ENCODE results near the gene SSBP3. TPM values are rescaled to one million over a fixed set of nuclear protein-coding genes. Genes with fewer than 3 reads are reported as not detected.
"Not testable (repeated sequence)": the region's sequence is repeated elsewhere in the genome, so short reads cannot be mapped to it uniquely, and the experiment has no call there.

Gene SSBP3
- total RNA-seq, 1 donor from 2014 or later, result 34.7 TPM

GRCh38 chr1:54222711-54223110 is 183.5 kb downstream of the SSBP3 start:
- DNase-seq (ENCODE audit: low spot score), result no peak

DNA sequence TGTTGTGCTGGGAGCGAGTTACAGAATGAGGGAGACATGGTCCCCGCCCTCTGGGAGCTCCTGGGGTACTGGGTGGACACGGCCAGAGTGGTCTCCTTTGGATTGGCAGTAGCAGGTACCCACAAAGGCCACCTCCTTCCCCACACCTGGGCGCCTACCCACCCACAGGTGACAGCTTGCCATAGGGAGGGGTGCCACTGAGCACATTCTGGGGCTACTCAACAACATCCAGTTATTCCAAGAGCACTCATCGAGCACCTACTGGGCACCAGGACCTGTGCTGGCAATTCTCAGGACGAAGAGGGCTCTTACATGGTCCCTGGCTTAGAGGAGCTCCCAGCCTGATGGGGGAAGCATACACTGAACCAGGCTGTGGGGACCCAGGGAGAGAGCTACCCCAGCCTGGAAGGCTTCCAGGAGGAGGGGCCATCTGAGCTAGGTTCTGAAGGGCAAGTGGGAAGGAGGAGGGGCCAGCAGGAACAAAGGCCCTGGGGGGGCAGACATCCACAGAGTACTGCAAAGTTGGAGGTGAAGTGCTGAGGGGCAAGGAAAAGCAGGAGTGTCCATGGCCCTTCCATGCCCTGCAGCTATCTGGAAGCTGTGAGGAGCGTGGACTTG is 184.2 kb downstream of the SSBP3 start:
- DNase-seq (ENCODE audit: low spot score), result no peak

DNA sequence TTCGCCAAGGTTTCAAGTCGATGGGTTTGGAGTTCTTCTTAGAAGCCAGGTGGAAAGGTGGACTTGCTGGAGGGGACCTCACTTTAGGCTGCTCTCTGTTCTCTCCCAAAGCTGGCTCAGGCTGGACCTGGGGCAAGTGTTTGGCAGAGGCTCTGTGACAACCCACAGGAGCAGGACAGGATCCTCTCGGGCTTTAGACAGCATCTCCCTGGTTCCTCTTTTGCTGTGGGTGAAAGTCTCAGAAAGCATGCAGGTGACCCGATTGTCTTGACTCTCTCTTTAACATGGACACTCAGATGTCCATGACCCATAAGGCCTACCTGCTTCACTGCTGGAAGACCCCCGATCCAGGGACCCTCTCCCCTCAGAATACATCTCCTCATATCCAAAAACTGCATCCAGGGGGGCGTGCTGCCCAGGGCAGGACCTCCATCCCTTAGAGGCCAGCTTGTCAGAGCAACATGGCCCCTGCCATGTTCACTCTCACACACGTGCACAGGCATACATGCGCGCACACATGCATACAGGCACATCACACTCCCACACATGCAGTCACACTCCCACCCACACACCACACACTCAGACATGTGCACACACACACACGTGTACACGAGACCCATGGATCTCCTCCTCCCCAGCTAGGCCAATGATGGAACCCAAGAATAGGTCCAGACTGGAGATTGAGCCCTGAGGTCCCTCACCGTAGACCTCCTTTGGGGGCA is 184.9 kb downstream of the SSBP3 start:
- DNase-seq (ENCODE audit: low spot score), result no peak

DNA sequence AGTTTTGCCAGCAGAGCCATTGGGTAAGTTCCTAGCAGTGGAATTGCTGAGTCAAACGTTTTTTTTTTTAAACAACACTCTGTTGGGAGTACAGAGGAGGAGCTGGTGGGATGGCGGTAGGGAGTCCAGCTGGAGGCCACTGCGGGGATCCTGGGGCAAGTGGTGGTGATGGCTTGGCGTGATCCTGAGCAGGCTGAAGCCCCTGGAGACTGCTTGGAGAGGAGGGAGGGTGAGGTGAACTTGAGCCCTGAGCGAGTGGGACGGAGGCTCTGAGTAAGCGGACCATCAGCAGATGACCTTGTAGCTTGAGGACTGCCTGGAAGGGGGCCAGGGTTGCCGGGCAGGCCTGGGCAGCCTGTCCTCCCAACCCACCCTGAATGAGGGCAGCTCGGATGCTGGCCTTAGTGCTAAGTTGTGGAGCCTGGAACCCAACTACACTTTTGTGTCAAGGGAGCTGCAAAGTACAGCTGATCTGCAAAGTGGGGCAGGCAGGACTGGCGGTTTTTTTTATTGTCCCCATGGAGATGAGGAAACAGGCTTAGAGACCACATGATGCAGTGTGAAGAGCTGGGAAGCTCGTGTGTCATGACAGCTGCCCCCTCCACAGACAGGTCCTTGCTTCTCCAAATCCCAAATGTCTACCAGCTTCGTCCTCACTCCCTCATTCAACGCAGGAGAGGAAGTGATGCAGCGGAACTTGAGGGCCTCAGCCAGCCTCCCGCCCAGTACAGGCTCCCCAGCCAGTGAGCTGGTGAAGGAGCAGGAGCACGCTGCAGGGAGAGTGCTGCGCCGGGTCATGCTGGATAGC is 186.0 kb downstream of the SSBP3 start:
- DNase-seq (ENCODE audit: low spot score), result peak; percentile 75

- no peak for DNase-seq (ENCODE audit: low spot score)
Observed at GRCh38 chr1:54219688-54220003, 186.5 kb downstream of the SSBP3 start.

GRCh38 chr1:54218883-54219687 is 187.1 kb downstream of the SSBP3 start:
- peak; percentile 62 for DNase-seq (ENCODE audit: low spot score)

- no peak for DNase-seq (ENCODE audit: low spot score)
Observed at GRCh38 chr1:54215523-54215922, 190.7 kb downstream of the SSBP3 start.

- no peak for DNase-seq (ENCODE audit: low spot score)
Observed at GRCh38 chr1:54212872-54213271, 193.3 kb downstream of the SSBP3 start.

DNA sequence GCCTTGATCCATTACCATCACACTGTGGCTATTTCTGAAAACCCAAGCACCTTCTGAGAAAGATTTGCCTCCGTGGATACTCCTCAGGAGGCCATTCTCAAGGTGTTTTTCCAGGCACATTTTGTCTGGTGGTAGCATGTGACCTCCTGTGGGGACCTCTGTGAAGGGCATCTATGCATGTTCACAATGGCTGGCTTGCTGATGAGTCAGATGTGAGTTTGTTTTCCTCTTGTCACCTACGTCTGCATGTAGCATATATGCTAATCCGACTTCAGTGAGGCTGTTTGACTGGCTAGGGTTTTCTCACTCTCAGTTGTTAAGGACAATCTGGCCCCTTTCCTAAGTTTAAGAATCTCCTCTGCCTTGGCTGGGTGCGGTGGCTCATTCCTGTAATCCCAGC is 198.3 kb downstream of the SSBP3 start:
- DNase-seq (ENCODE audit: low spot score), result not testable (repeated sequence)

DNA sequence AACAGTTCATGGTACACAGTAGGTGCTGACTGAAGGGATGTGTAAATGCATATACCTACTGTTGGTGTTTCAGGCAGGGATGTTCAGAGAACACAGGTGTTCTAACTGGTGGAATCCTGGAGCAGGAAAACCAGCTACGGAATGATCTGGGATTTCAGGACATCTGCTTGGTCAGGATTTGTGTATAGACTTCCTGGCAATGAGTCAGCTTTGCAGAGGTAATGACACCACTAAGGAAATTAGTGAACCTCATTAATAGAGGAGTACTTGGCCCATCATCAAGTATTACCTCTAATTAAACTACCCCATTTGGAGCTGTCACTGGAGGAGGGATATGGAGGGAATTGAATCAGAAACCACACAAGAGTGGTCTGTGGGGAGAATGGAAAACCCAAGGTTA is 198.9 kb downstream of the SSBP3 start:
- DNase-seq (ENCODE audit: low spot score), result no peak

- DNase-seq (ENCODE audit: low spot score), result no peak
Observed at GRCh38 chr1:54204199-54204598, 202.0 kb downstream of the SSBP3 start.

DNA sequence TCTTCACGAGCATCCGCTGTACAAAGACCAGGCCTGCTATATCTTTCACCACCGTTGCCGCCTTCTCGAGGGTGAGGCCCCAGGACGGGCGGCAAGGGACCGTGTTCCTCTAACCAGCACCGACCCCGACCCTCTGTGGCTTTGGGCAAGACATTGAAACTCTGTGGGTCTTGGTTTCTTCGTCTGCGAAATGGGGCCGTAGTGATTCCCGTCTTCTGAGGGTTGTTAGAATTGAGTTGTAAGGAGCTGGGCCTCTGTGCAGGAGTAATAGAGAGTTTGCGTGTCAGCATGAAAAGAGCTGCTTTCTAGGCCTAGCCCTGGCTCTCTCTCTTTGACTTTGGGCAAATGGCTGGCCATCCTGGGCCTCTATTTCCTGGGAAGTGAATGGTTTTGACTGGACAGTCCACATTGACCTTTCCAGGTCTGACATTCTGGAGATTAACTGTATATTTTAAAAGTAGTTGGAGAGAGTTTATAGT is 205.6 kb downstream of the SSBP3 start:
- DNase-seq (ENCODE audit: low spot score), result no peak

DNA sequence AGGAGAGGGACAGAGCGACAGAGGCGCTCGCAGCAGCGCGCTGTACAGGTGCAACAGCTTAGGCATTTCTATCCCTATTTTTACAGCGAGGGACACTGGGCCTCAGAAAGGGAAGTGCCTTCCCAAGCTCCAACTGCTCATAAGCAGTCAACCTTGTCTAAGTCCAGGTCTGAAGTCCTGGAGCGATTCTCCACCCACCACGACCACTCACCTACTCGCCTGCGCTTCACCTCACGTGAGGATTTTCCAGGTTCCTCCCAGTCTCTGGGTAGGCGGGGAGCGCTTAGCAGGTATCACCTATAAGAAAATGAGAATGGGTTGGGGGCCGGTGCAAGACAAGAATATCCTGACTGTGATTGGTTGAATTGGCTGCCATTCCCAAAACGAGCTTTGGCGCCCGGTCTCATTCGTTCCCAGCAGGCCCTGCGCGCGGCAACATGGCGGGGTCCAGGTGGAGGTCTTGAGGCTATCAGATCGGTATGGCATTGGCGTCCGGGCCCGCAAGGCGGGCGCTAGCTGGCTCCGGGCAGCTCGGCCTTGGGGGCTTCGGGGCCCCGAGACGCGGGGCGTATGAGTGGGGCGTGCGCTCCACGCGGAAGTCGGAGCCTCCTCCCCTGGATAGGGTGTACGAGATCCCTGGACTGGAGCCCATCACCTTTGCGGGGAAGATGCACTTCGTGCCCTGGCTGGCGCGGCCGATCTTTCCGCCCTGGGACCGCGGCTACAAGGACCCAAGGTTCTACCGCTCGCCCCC is 206.3 kb downstream of the SSBP3 start, which contains the start of the genes CYB5RL and MRPL37:
CYB5RL (minus strand) TSS at position 266 of the 754 bp plus-strand sequence. CDS start 4,414 bp downstream, outside the sequence.
MRPL37 (plus strand) TSS at position 403 of the 754 bp plus-strand sequence; CDS start at position 480, 77 bp downstream.
- peak; percentile 98 for DNase-seq (ENCODE audit: low spot score)

DNA sequence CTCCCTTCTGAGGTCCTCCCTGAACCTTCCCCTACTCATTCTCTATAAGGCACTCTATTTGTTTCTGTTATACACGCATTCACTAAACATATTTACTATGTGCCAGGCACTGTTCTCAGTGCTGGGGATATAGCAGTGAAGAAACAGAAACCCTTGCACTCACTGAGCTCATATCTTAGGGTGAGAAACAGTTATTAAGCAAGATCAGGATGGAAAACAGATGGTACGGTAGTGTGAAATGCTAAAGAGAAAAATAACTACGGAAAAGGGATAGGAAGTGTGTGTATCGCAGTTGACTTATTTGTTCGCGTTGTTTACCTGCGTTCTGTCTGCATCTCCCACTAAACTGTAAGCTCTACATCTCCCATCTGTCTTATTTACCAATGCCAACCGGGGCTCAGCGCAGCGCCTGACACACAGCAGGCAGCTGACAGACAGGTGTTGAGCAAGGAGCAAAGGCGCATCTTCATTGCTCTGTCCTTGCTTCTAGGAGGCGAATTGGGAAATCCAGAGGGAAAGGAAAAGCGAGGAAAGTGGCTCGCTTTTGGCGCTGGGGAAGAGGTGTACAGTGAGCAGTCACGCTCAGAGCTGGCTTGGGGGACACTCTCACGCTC is 206.9 kb downstream of the SSBP3 start:
- DNase-seq (ENCODE audit: low spot score), result no peak

- no peak for DNase-seq (ENCODE audit: low spot score)
Observed at GRCh38 chr1:54193453-54193852, 212.7 kb downstream of the SSBP3 start.

DNA sequence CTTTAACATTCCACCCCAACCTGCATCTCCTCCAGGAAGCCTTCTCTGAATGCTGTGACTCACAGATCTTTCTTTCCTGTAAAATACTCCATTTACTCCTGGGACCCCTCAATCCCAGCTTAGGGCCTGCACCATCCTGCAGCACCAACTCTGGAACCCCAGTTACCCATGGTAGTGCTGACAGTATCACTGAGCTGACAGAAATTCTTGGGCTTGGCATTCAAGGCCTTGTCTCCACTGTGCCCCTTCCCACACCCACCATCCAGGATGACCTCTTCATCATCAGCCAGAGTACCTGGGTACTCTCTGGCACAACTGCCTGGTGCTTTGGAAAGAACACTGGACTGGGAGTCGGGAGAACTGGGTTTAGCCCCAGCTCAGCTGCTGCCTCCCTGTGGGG is 214.7 kb downstream of the SSBP3 start:
- no peak for DNase-seq (ENCODE audit: low spot score)

GRCh38 chr1:54190526-54190925 is 215.7 kb downstream of the SSBP3 start:
- DNase-seq (ENCODE audit: low spot score), result no peak

DNA sequence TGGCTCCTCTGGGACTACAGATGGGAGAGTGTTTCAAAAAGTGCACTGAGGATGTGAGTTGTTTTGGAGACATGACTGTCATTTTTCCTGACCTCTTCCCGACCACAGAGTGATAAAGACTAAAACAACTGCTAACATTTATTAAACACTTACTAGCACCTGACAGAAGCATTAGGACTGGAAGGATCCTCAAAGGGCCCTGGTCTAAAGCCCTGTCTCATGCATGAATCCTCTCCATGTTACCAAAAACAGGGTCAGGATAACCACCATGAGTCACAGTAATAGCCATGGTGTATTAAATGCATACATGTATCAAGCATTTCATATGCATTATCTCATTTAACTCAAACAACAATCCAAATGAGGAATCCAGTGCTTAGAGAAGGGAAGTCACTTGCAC is 217.9 kb downstream of the SSBP3 start:
- DNase-seq (ENCODE audit: low spot score), result no peak

DNA sequence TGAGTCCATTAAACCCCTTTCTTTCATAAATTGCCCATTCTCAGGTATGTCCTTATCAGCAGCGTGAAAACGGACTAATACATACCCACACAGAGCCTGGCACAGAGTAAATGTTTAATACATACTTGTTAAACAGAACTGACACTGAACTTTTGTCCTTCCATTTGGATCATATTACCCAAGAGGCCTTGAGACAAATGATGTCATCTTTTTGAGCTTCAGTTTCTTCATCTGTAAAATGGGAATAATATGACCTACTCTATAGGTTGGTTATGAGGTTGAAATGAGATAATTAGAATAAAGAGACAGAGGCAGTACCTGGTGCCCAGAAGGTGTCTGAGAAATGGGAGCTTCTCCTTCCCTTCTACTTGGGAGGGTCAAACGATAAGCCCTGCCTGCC is 220.1 kb downstream of the SSBP3 start:
- DNase-seq (ENCODE audit: low spot score), result no peak

GRCh38 chr1:54180701-54181360 is 225.4 kb downstream of the SSBP3 start:
- no peak for DNase-seq (ENCODE audit: low spot score)
